Mesodermal cell (in vitro differentiated cells): ENCODE measurements around the gene LSAMP.
A peak's percentile ranks its signal among the peaks of the same experiment; 100 is the strongest.

Experiments used
- H3K27ac ChIP-seq: 2 replicates; pipeline ENCODE4 v1.7.0; 2013; ENCODE audit warnings: mild to moderate bottlenecking, low read depth, low read length, moderate library complexity; ENCODE audit not compliant: severe bottlenecking
- H3K36me3 ChIP-seq: 2 replicates; pipeline ENCODE4 v1.7.1; 2013; ENCODE audit warnings: mild to moderate bottlenecking, low read length, moderate library complexity; ENCODE audit not compliant: control insufficient read depth, insufficient read depth
- H3K4me1 ChIP-seq: one replicate; pipeline ENCODE4 v1.7.1; 2013; ENCODE audit warnings: mild to moderate bottlenecking, low read length; ENCODE audit not compliant: insufficient read depth, control insufficient read depth, poor library complexity, severe bottlenecking
- H3K4me3 ChIP-seq: 2 replicates; pipeline ENCODE4 v1.7.0; 2013; ENCODE audit warnings: low read length, control low read depth, mild to moderate bottlenecking; ENCODE audit not compliant: insufficient read depth, poor library complexity, severe bottlenecking; ENCODE audit errors: extremely low read depth
- H3K9me3 ChIP-seq: 2 replicates; pipeline ENCODE4 v1.7.1; 2013; ENCODE audit warnings: mild to moderate bottlenecking, low read length, moderate library complexity; ENCODE audit not compliant: control insufficient read depth
- WGBS, 2 experiments: methylation state at CpG; one replicate each; pipeline ENCODE4 v1.1.5; 2013; ENCODE audit warnings: missing lambda C conversion rate in 2 of 2; ENCODE audit not compliant: insufficient coverage in 2 of 2; 5-methylcytosine and 5-hydroxymethylcytosine counted together

LSAMP gene

GRCh38 chr3:115975796-115976195 lies 469.5 kb downstream of the LSAMP start:
- 75 to 94% methylated on average over 1 of the region's 1 CpG for WGBS, 2 experiments
- Histone ChIP-seq H3K36me3 (no peaks in the 10 kb centered on the region), H3K4me1 (peaks cover 7% of the 10 kb centered on the region), H3K4me3 (no peak overlapping the region), H3K27ac (peak overlapping the region; percentile 31), H3K9me3 (no peaks in the 10 kb centered on the region)

GRCh38 chr3:115975353-115975752 lies 469.9 kb downstream of the LSAMP start:
- H3K9me3 ChIP-seq: no peaks in the 10 kb centered on the region
- no peak overlapping the region for H3K4me3 ChIP-seq
- peaks cover 7% of the 10 kb centered on the region for H3K4me1 ChIP-seq
- H3K36me3 ChIP-seq: no peaks in the 10 kb centered on the region
- 71 to 89% methylated on average over 2 of the region's 3 CpGs for WGBS, 2 experiments
- H3K27ac ChIP-seq: peak overlapping the region; percentile 31

- Histone ChIP-seq H3K4me1 (peaks cover 7% of the 10 kb centered on the region), H3K4me3 (no peak overlapping the region), H3K9me3 (no peaks in the 10 kb centered on the region), H3K27ac (no peak overlapping the region), H3K36me3 (no peaks in the 10 kb centered on the region)
These were observed 470.3 kb downstream of the LSAMP start for GRCh38 chr3:115974940-115975339.

- no peaks in the 10 kb centered on the region for H3K9me3 ChIP-seq
- no peak overlapping the region for H3K4me3 ChIP-seq
- H3K4me1 ChIP-seq: no peaks in the 10 kb centered on the region
- H3K27ac ChIP-seq: no peak overlapping the region
- no peaks in the 10 kb centered on the region for H3K36me3 ChIP-seq
- WGBS, 2 experiments: 90 to 100% methylated on average over 2 of the region's 4 CpGs
These were observed 476.4 kb downstream of the LSAMP start for GRCh38 chr3:115968871-115969270.

- H3K27ac ChIP-seq: no peak overlapping the region
- H3K36me3 ChIP-seq: no peaks in the 10 kb centered on the region
- no peaks in the 10 kb centered on the region for H3K9me3 ChIP-seq
- H3K4me1 ChIP-seq: no peaks in the 10 kb centered on the region
- no peak overlapping the region for H3K4me3 ChIP-seq
- 50% methylated on average over 1 of the region's 4 CpGs; no CpG with 5 or more reads in 1 of the 2 experiments for WGBS, 2 experiments
These were observed 483.9 kb downstream of the LSAMP start for GRCh38 chr3:115961380-115961779.

GRCh38 chr3:115960799-115961198 lies 484.5 kb downstream of the LSAMP start:
- WGBS, 2 experiments: 86 to 96% methylated on average over 3 of the region's 5 CpGs

GRCh38 chr3:115958526-115958925 lies 486.8 kb downstream of the LSAMP start:
- H3K27ac ChIP-seq: no peak overlapping the region
- no peaks in the 10 kb centered on the region for H3K4me1 ChIP-seq
- 80% methylated on average over 1 of the region's 5 CpGs; no CpG with 5 or more reads in 1 of the 2 experiments for WGBS, 2 experiments
- no peaks in the 10 kb centered on the region for H3K9me3 ChIP-seq
- no peak overlapping the region for H3K4me3 ChIP-seq
- H3K36me3 ChIP-seq: no peaks in the 10 kb centered on the region

More at GRCh38 chr3:115960799-115961198, 484.5 kb downstream of the LSAMP start:
- H3K27ac ChIP-seq: no peak overlapping the region
- H3K9me3 ChIP-seq: no peaks in the 10 kb centered on the region
- no peaks in the 10 kb centered on the region for H3K4me1 ChIP-seq
- no peaks in the 10 kb centered on the region for H3K36me3 ChIP-seq
- no peak overlapping the region for H3K4me3 ChIP-seq

- Histone ChIP-seq H3K4me3 (no peak overlapping the region), H3K9me3 (no peaks in the 10 kb centered on the region), H3K4me1 (no peaks in the 10 kb centered on the region), H3K27ac (no peak overlapping the region), H3K36me3 (no peaks in the 10 kb centered on the region)
- 70 to 90% methylated on average over 1 of the region's 2 CpGs for WGBS, 2 experiments
These were observed 498.0 kb downstream of the LSAMP start for GRCh38 chr3:115947325-115947724.

- Histone ChIP-seq H3K27ac (no peak overlapping the region), H3K4me3 (no peak overlapping the region), H3K9me3 (no peaks in the 10 kb centered on the region), H3K36me3 (no peaks in the 10 kb centered on the region), H3K4me1 (no peaks in the 10 kb centered on the region)
- 86 to 89% methylated on average over 1 of the region's 3 CpGs for WGBS, 2 experiments
These were observed 501.7 kb downstream of the LSAMP start for GRCh38 chr3:115943579-115943978.

- H3K4me3 ChIP-seq: no peak overlapping the region
- no CpG with 5 or more reads among the region's 2 CpGs for WGBS, 2 experiments
- no peaks in the 10 kb centered on the region for H3K36me3 ChIP-seq
- no peaks in the 10 kb centered on the region for H3K4me1 ChIP-seq
- H3K27ac ChIP-seq: no peak overlapping the region
- H3K9me3 ChIP-seq: no peaks in the 10 kb centered on the region
These were observed 508.2 kb downstream of the LSAMP start for GRCh38 chr3:115937054-115937453.

GRCh38 chr3:115932807-115933206 lies 512.5 kb downstream of the LSAMP start:
- Histone ChIP-seq H3K9me3 (no peaks in the 10 kb centered on the region), H3K27ac (no peak overlapping the region), H3K4me1 (no peaks in the 10 kb centered on the region), H3K36me3 (no peaks in the 10 kb centered on the region), H3K4me3 (no peak overlapping the region)
- 87 to 90% methylated on average over 7 of the region's 7 CpGs for WGBS, 2 experiments
